H9 (cell line): Measurements from ENCODE around the gene ADCK2. TPM values are rescaled to one million over a fixed set of nuclear protein-coding genes. Genes with fewer than 3 reads are reported as not detected.
A peak's percentile ranks its signal among the peaks of the same experiment; 100 is the strongest.

Experiments
- DNase-seq: peaks from one replicate; pipeline ENCODE4 v3.0.0-alpha.2; 2017
- H2AFZ ChIP-seq: one replicate; pipeline ENCODE4 v1.6.1; 2013; ENCODE audit warnings: mild to moderate bottlenecking, low read length, control low read depth, moderate library complexity
- H2AK5ac ChIP-seq: 2 replicates; pipeline ENCODE4 v1.6.1; 2013; ENCODE audit warnings: low read length, control low read depth, mixed read lengths; ENCODE audit not compliant: insufficient read length
- H2BK120ac ChIP-seq: one replicate; pipeline ENCODE4 v1.6.1; 2013; ENCODE audit warnings: low read depth, mild to moderate bottlenecking, low read length, control low read depth, inconsistent platforms; ENCODE audit not compliant: poor library complexity, severe bottlenecking
- H2BK12ac ChIP-seq: 2 replicates; pipeline ENCODE4 v1.6.1; 2013; ENCODE audit warnings: low read length, control low read depth, mixed read lengths, low read depth; ENCODE audit not compliant: insufficient read length
- H2BK15ac ChIP-seq: 2 replicates; pipeline ENCODE4 v1.6.1; 2013; ENCODE audit warnings: low read depth, low read length, control low read depth
- H2BK20ac ChIP-seq: one replicate; pipeline ENCODE4 v1.6.1; 2013; ENCODE audit warnings: low read depth, mild to moderate bottlenecking, low read length, control low read depth, inconsistent platforms; ENCODE audit not compliant: poor library complexity, severe bottlenecking
- H2BK5ac ChIP-seq: 2 replicates; pipeline ENCODE4 v1.6.1; 2013; ENCODE audit warnings: low read length, control low read depth, mixed read lengths; ENCODE audit not compliant: insufficient read length
- H3K14ac ChIP-seq: 2 replicates; pipeline ENCODE4 v1.6.1; 2013; ENCODE audit warnings: low read length, control low read depth; ENCODE audit not compliant: insufficient read depth
- H3K18ac ChIP-seq: 2 replicates; pipeline ENCODE4 v1.6.1; 2013; ENCODE audit warnings: low read depth, mild to moderate bottlenecking, mixed read lengths, low read length, control low read depth; ENCODE audit not compliant: insufficient read length
- H3K23ac ChIP-seq: 2 replicates; pipeline ENCODE4 v1.6.1; 2013; ENCODE audit warnings: low read length, control low read depth, mixed read lengths, low read depth; ENCODE audit not compliant: insufficient read length
- H3K23me2 ChIP-seq: 2 replicates; pipeline ENCODE4 v1.6.1; 2013; ENCODE audit warnings: low read depth, mild to moderate bottlenecking, mixed read lengths, low read length, control low read depth; ENCODE audit not compliant: insufficient read length, poor library complexity, severe bottlenecking
- H3K27ac ChIP-seq: 2 replicates; pipeline ENCODE4 v1.5.1; 2013; ENCODE audit warnings: low read length, control low read depth, mixed read lengths, low read depth; ENCODE audit not compliant: insufficient read length
- H3K27me3 ChIP-seq: 2 replicates; pipeline ENCODE4 v1.6.1; 2013; ENCODE audit warnings: low read length, control low read depth, inconsistent platforms; ENCODE audit not compliant: insufficient read depth
- H3K4ac ChIP-seq: 2 replicates; pipeline ENCODE4 v1.6.1; 2013; ENCODE audit warnings: low read depth, mild to moderate bottlenecking, control low read depth, inconsistent platforms, low read length, moderate library complexity
- H3K4me1 ChIP-seq: 2 replicates; pipeline ENCODE4 v1.6.1; 2013; ENCODE audit warnings: low read length, control low read depth, inconsistent platforms; ENCODE audit not compliant: insufficient read depth
- H3K4me2 ChIP-seq: 2 replicates; pipeline ENCODE4 v1.6.1; 2013; ENCODE audit warnings: low read length, control low read depth, mixed read lengths; ENCODE audit not compliant: insufficient read length, insufficient read depth
- H3K56ac ChIP-seq: 2 replicates; pipeline ENCODE4 v1.6.1; 2013; ENCODE audit warnings: low read depth, mild to moderate bottlenecking, mixed read lengths, low read length, control low read depth; ENCODE audit not compliant: insufficient read length
- H3K79me1 ChIP-seq: 2 replicates; pipeline ENCODE4 v1.6.1; 2013; ENCODE audit warnings: low read depth, mild to moderate bottlenecking, moderate library complexity, low read length, control low read depth, inconsistent platforms; ENCODE audit not compliant: insufficient read depth, poor library complexity, severe bottlenecking
- H3K79me2 ChIP-seq: 2 replicates; pipeline ENCODE4 v1.6.1; 2013; ENCODE audit warnings: low read length, control low read depth, inconsistent platforms; ENCODE audit not compliant: insufficient read depth
- H3K9ac ChIP-seq: 2 replicates; pipeline ENCODE4 v1.6.1; 2013; ENCODE audit warnings: low read length, control low read depth, mixed read lengths; ENCODE audit not compliant: insufficient read length; ENCODE audit errors: extremely low read depth
- H3K9me3 ChIP-seq: one replicate; pipeline ENCODE4 v1.6.1; 2013; ENCODE audit warnings: low read depth, low read length, inconsistent platforms; ENCODE audit not compliant: control insufficient read depth
- H3T11ph ChIP-seq: one replicate; pipeline ENCODE4 v1.6.1; 2013; ENCODE audit warnings: mild to moderate bottlenecking, low read length, control low read depth, inconsistent platforms
- H4K20me1 ChIP-seq: one replicate; pipeline ENCODE4 v1.6.1; 2013; ENCODE audit not compliant: control insufficient read depth, insufficient read length, insufficient read depth
- H4K5ac ChIP-seq: 2 replicates; pipeline ENCODE4 v1.6.1; 2013; ENCODE audit warnings: low read depth, mild to moderate bottlenecking, mixed read lengths, low read length, control low read depth; ENCODE audit not compliant: insufficient read length
- H4K8ac ChIP-seq: replicated peaks from 2 replicates; pipeline ENCODE4 v1.6.1; 2013; ENCODE audit warnings: low read length, control low read depth, mixed read lengths, low read depth; ENCODE audit not compliant: insufficient read length
- H4K91ac ChIP-seq: 2 replicates; pipeline ENCODE4 v1.6.1; 2013; ENCODE audit warnings: low read depth, mild to moderate bottlenecking, moderate library complexity, mixed read lengths, low read length, control low read depth; ENCODE audit not compliant: insufficient read length
- H3K27ac Mint-ChIP-seq, 3 experiments: 2 replicates in 2 of 3; 3 replicates in 1 of 3; pipeline ENCODE4 v1.8.0; 2020 to 2021; ENCODE audit warnings: mixed read lengths in 3 of 3, mild to moderate bottlenecking in 1 of 3, moderate library complexity in 1 of 3
- H3K27me3 Mint-ChIP-seq: 2 replicates; pipeline ENCODE4 v1.8.0; 2021; ENCODE audit warnings: low read depth, mild to moderate bottlenecking, moderate library complexity, mixed read lengths
- H3K36me3 Mint-ChIP-seq, 3 experiments: 2 replicates in 2 of 3; 3 replicates in 1 of 3; pipeline ENCODE4 v1.8.0; 2020 to 2021; ENCODE audit warnings: low read depth in 3 of 3, mixed read lengths in 3 of 3; ENCODE audit not compliant: insufficient read depth in 1 of 3
- H3K4me1 Mint-ChIP-seq, 2 experiments: 2 replicates each; pipeline ENCODE4 v1.8.0; 2020; ENCODE audit warnings: mixed read lengths in 2 of 2
- H3K4me3 Mint-ChIP-seq, 2 experiments: 2 replicates in 1 of 2; 3 replicates in 1 of 2; pipeline ENCODE4 v1.8.0; 2020 to 2021; ENCODE audit warnings: mild to moderate bottlenecking in 2 of 2, mixed read lengths in 2 of 2, moderate library complexity in 1 of 2
- H3K9me3 Mint-ChIP-seq, 2 experiments: 2 replicates in 1 of 2; 3 replicates in 1 of 2; pipeline ENCODE4 v1.8.0; 2020; ENCODE audit warnings: mild to moderate bottlenecking in 2 of 2, mixed read lengths in 2 of 2, moderate library complexity in 1 of 2
- WGBS: extraction: QIAGEN DNeasy Blood & Tissue Kit; methylation state at CpG from one replicate; pipeline ENCODE4 v1.1.7; 2013; ENCODE audit warnings: missing lambda C conversion rate, low lambda C conversion rate, mixed read lengths; ENCODE audit not compliant: insufficient read length; ENCODE audit errors: extremely low coverage; 5-methylcytosine and 5-hydroxymethylcytosine counted together
- total RNA-seq: library from RNA; stranded (reverse); gene quantifications from 2 replicates; pipeline ENCODE4 v1.2.1, GENCODE V29; 2021
- TF ChIP-seq, protein P1 (sequence below): fragments of 200-600 bp; sonication (generic); conservative IDR thresholded peaks from 3 replicates; pipeline ENCODE4 v1.8.0; 2021; ENCODE audit warnings: antibody characterized with exemption, mild to moderate bottlenecking

ADCK2 gene
- total RNA-seq, 1 experiment from 2014 or later = 12.4 TPM

DNA sequence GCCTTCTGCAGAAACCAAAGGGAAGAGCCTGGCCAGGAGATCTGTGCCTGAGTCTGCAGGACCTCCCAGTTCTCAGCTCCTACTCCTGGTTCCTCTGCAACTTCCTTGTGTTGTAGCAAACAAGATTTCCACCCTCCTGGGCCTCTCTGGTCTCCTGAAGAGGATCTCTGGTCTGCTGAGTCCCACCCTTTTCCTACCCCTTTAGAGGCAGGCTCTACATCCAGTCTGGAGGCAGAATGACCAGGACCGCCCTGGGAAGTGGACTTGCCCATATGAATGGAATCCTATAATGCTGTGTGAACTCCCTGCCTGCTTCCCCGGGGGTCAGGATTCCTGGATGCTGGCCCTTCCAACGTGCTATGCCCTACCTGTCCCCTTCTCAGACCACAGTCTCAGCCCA lies 35.3 kb upstream of the ADCK2 start:
- no peak overlapping the region for H4K91ac ChIP-seq
- no peak overlapping the region for H2AFZ ChIP-seq
- H3K4me1 Mint-ChIP-seq = peaks cover 45 to 49% of the 10 kb centered on the region in 2 experiments
- H3K23ac ChIP-seq = no peak overlapping the region
- no peaks in the 10 kb centered on the region for H3K9me3 Mint-ChIP-seq
- peaks cover 33% of the 10 kb centered on the region for H3K27me3 Mint-ChIP-seq
- no peak overlapping the region for H3K9ac ChIP-seq
- no peak overlapping the region for H3T11ph ChIP-seq
- no peak overlapping the region for H3K4me2 ChIP-seq
- H2BK5ac ChIP-seq = no peak overlapping the region
- no peak for DNase-seq
- no peak overlapping the region for H3K27ac ChIP-seq
- H2BK20ac ChIP-seq = no peak overlapping the region
- H3K27me3 ChIP-seq = no peaks in the 10 kb centered on the region
- H2BK15ac ChIP-seq = no peak overlapping the region
- TF ChIP-seq, protein P1, sequence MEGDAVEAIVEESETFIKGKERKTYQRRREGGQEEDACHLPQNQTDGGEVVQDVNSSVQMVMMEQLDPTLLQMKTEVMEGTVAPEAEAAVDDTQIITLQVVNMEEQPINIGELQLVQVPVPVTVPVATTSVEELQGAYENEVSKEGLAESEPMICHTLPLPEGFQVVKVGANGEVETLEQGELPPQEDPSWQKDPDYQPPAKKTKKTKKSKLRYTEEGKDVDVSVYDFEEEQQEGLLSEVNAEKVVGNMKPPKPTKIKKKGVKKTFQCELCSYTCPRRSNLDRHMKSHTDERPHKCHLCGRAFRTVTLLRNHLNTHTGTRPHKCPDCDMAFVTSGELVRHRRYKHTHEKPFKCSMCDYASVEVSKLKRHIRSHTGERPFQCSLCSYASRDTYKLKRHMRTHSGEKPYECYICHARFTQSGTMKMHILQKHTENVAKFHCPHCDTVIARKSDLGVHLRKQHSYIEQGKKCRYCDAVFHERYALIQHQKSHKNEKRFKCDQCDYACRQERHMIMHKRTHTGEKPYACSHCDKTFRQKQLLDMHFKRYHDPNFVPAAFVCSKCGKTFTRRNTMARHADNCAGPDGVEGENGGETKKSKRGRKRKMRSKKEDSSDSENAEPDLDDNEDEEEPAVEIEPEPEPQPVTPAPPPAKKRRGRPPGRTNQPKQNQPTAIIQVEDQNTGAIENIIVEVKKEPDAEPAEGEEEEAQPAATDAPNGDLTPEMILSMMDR = no peak
- no peak overlapping the region for H2BK12ac ChIP-seq
- no peak overlapping the region for H2BK120ac ChIP-seq
- no peak overlapping the region for H3K4me3 Mint-ChIP-seq
- peaks cover 14% of the 10 kb centered on the region; the same call in 1 of the 2 replicates for H3K4me1 ChIP-seq
- H4K8ac ChIP-seq = no peak overlapping the region
- peaks cover 15% of the 10 kb centered on the region for H3K23me2 ChIP-seq
- no peaks in the 10 kb centered on the region for H3K9me3 ChIP-seq
- H3K56ac ChIP-seq = no peak overlapping the region
- no peak overlapping the region for H3K18ac ChIP-seq
- no peak overlapping the region for H3K4ac ChIP-seq
- WGBS = no CpG with 5 or more reads among the region's 3 CpGs
- H2AK5ac ChIP-seq = no peak overlapping the region
- H3K27ac Mint-ChIP-seq = peak overlapping the region in 1 of 3 experiments; percentile 65; a peak in 2 of 7 replicates
- H3K79me1 ChIP-seq = no peaks in the 10 kb centered on the region
- H3K14ac ChIP-seq = no peak overlapping the region
- peaks cover 3% of the 10 kb centered on the region; the same call in 1 of the 2 replicates for H3K79me2 ChIP-seq
- H4K5ac ChIP-seq = no peak overlapping the region
- H4K20me1 ChIP-seq = no peaks in the 10 kb centered on the region
- no peaks in the 10 kb centered on the region for H3K36me3 Mint-ChIP-seq
